SU-DHL-6 (cell line): ENCODE measurements around the gene GOSR2.

ENCODE experiments used
- EZH2phosphoT487 ChIP-seq: fragments of 200-600 bp; sonication (generic), shearing (Covaris generic); conservative IDR thresholded peaks from 2 replicates; pipeline ENCODE4 v1.6.1; 2018; ENCODE audit warnings: mild to moderate bottlenecking, antibody characterized with exemption, low read length, moderate library complexity, mixed read lengths
- TF ChIP-seq, protein P1 (sequence below): fragments of 200-600 bp; sonication (generic); IDR thresholded peaks from one replicate; pipeline ENCODE4 v1.5.1; 2017; ENCODE audit warnings: antibody characterized with exemption, mild to moderate bottlenecking, low read length, moderate library complexity; ENCODE audit not compliant: insufficient read depth, poor library complexity, severe bottlenecking

DNA sequence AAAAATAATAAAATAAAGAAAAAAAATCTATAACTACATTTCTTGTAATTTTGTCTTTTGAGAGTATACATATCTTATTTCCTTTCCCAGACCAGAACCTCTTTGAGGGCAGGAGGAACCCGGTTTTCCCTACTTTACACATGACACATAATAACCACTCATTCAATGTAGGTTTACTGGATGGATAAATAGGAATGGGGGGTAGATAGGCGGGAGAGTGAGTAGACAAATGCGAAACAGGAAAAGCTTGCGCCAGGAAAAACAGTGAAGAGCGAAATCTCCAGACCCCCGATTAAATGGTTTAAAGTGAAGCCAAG, 515 bp upstream of the GOSR2 start:
- TF ChIP-seq, protein P1, sequence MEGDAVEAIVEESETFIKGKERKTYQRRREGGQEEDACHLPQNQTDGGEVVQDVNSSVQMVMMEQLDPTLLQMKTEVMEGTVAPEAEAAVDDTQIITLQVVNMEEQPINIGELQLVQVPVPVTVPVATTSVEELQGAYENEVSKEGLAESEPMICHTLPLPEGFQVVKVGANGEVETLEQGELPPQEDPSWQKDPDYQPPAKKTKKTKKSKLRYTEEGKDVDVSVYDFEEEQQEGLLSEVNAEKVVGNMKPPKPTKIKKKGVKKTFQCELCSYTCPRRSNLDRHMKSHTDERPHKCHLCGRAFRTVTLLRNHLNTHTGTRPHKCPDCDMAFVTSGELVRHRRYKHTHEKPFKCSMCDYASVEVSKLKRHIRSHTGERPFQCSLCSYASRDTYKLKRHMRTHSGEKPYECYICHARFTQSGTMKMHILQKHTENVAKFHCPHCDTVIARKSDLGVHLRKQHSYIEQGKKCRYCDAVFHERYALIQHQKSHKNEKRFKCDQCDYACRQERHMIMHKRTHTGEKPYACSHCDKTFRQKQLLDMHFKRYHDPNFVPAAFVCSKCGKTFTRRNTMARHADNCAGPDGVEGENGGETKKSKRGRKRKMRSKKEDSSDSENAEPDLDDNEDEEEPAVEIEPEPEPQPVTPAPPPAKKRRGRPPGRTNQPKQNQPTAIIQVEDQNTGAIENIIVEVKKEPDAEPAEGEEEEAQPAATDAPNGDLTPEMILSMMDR, result no peak
- TF ChIP-seq EZH2phosphoT487, result no peak
